Erythroblast (primary cell): ENCODE results near the gene ACP1.

Experiments
- GATA1 ChIP-seq: IDR thresholded peaks from 2 replicates; pipeline ENCODE4 v1.6.1; 2011; ENCODE audit warnings: low read depth, mild to moderate bottlenecking, control low read depth, low read length, moderate library complexity
- POLR2A ChIP-seq: IDR thresholded peaks from 2 replicates; pipeline ENCODE4 v1.6.1; 2011; ENCODE audit warnings: mild to moderate bottlenecking, low read length

- TF ChIP-seq POLR2A (no peak), GATA1 (no peak)
Measured at GRCh38 chr2:257842-258241, 6.9 kb upstream of the ACP1 start.
